HCT116 (cell line): ENCODE results near the gene EBLN1. TPM values are rescaled to one million over a fixed set of nuclear protein-coding genes. Genes with fewer than 3 reads are reported as not detected.
A peak's percentile ranks its signal among the peaks of the same experiment; 100 is the strongest.

ENCODE experiments used
- ATAC-seq: fragments of 200-7000 bp; cut with Tn5 transposase; 2 replicates; pipeline ENCODE4 v1.9.1; 2020; ENCODE audit warnings: mild to moderate bottlenecking, moderate library complexity
- BruUV-seq: library from RNA; stranded (reverse); fragments of 400-500 nt; replicated peaks from 2 replicates; lab custom pipeline; 2021; lab: Mats Ljungman, UMichigan
- CTCF ChIA-PET: fragments of 300-600 bp; sonication (Branson Sonifier 250); formaldehyde crosslinking; loops from one replicate; lab custom pipeline; 2021; ENCODE audit warnings: antibody characterized with exemption; lab: Charles Lee
- POLR2A ChIA-PET: fragments of 300-600, 350-600 bp; sonication (Branson Sonifier 250); formaldehyde crosslinking; loops from one replicate; lab custom pipeline; 2021; ENCODE audit warnings: antibody characterized with exemption; lab: Charles Lee
- RAD21 ChIA-PET, 2 experiments: fragments of 300-600 bp; sonication (Branson Sonifier 250); formaldehyde crosslinking; loops; one replicate each; lab custom pipeline; 2023; ENCODE audit warnings: low total read pairs in 2 of 2; ENCODE audit not compliant: uncharacterized antibody in 2 of 2, unreplicated experiment in 2 of 2, low non-redundant PET in 1 of 2; lab: Charles Lee
- DNase-seq: peaks from one replicate; pipeline ENCODE4 v3.0.0-alpha.2; 2010; ENCODE audit warnings: low read depth, low spot score
- H2AFZ ChIP-seq: fragments of 200-600 bp; shearing (Covaris generic), sonication (generic); 2 replicates; pipeline ENCODE4 v1.6.1; 2017; ENCODE audit warnings: low read depth, mixed run types, mixed read lengths, antibody characterized with exemption, low read length; ENCODE audit not compliant: poor library complexity, severe bottlenecking
- H3K27ac ChIP-seq: 2 replicates; pipeline ENCODE4 v1.5.1; 2012; ENCODE audit warnings: low read depth, low read length
- H3K27me3 ChIP-seq: fragments of 200-600 bp; sonication (generic); 2 replicates; pipeline ENCODE4 v1.6.1; 2016; ENCODE audit warnings: mixed run types, low read length, mixed read lengths; ENCODE audit not compliant: insufficient read depth
- H3K36me3 ChIP-seq, 2 experiments: fragments of 200-500 bp in 1 of 2; fragments of 200-600 bp in 1 of 2; sonication (Bioruptor generic) in 1 of 2; sonication (generic) in 1 of 2; 2 replicates each; pipeline versions ENCODE4 v1.5.1 to v1.6.1; 2014 to 2016; ENCODE audit warnings: low read length in 2 of 2, inconsistent platforms in 1 of 2, mixed read lengths in 1 of 2, mixed run types in 1 of 2; ENCODE audit not compliant: insufficient read depth in 2 of 2, control insufficient read depth in 1 of 2
- H3K4me1 ChIP-seq, 2 experiments: fragments of 200-600 bp in 1 of 2; sonication (generic) in 1 of 2; 2 replicates each; pipeline versions ENCODE4 v1.5.1 to v1.6.1; 2012 to 2017; ENCODE audit warnings: low read length in 2 of 2, inconsistent platforms in 1 of 2, mild to moderate bottlenecking in 1 of 2, mixed read lengths in 1 of 2, mixed run types in 1 of 2, moderate library complexity in 1 of 2; ENCODE audit not compliant: insufficient read depth in 2 of 2, control insufficient read depth in 1 of 2
- H3K4me2 ChIP-seq: fragments of 200-600 bp; sonication (generic); 2 replicates; pipeline ENCODE4 v1.6.1; 2017; ENCODE audit warnings: mixed run types, low read length, mixed read lengths
- H3K4me3 ChIP-seq, 2 experiments: fragments of 200-600 bp in 1 of 2; sonication (generic) in 1 of 2; replicated peaks in 1 of 2; 2 replicates each; pipeline ENCODE4 v1.5.1; 2011 to 2016; ENCODE audit warnings: low read length in 2 of 2, control low read depth in 1 of 2, low read depth in 1 of 2, mild to moderate bottlenecking in 1 of 2, mixed read lengths in 1 of 2, mixed run types in 1 of 2
- H3K79me2 ChIP-seq: fragments of 200-600 bp; sonication (generic); 2 replicates; pipeline ENCODE4 v1.6.1; 2017; ENCODE audit warnings: mild to moderate bottlenecking, mixed run types, low read length, moderate library complexity, mixed read lengths; ENCODE audit not compliant: insufficient read depth
- H3K9ac ChIP-seq: fragments of 200-600 bp; sonication (generic); 2 replicates; pipeline ENCODE4 v1.6.1; 2016; ENCODE audit warnings: low read length, mixed read lengths
- H3K9me2 ChIP-seq: fragments of 200-600 bp; sonication (generic), shearing (Covaris generic); 2 replicates; pipeline ENCODE4 v1.6.1; 2017; ENCODE audit warnings: mixed run types, mild to moderate bottlenecking, moderate library complexity; ENCODE audit not compliant: insufficient read depth
- H3K9me3 ChIP-seq, 2 experiments: fragments of 200-500 bp in 1 of 2; fragments of 200-600 bp in 1 of 2; sonication (Bioruptor generic) in 1 of 2; sonication (generic) in 1 of 2; 2 replicates each; pipeline ENCODE4 v1.6.1; 2014 to 2017; ENCODE audit warnings: low read length in 2 of 2, mixed read lengths in 2 of 2, inconsistent platforms in 1 of 2, low read depth in 1 of 2, mild to moderate bottlenecking in 1 of 2, mixed run types in 1 of 2, moderate library complexity in 1 of 2; ENCODE audit not compliant: control insufficient read depth in 1 of 2, insufficient read depth in 1 of 2
- H4K20me1 ChIP-seq: fragments of 200-600 bp; sonication (generic), shearing (Covaris generic); 2 replicates; pipeline ENCODE4 v1.6.1; 2017; ENCODE audit warnings: mixed run types, mild to moderate bottlenecking, moderate library complexity; ENCODE audit not compliant: insufficient read depth
- EGR1 ChIP-seq: IDR thresholded peaks from 2 replicates; pipeline ENCODE4 v1.6.1; 2012; ENCODE audit warnings: low read depth
- EZH2phosphoT487 ChIP-seq: fragments of 200-600 bp; IDR thresholded peaks from 2 replicates; pipeline ENCODE4 v1.6.1; 2018; ENCODE audit warnings: antibody characterized with exemption, borderline replicate concordance
- MAX ChIP-seq: IDR thresholded peaks from 2 replicates; pipeline ENCODE4 v1.6.1; 2012
- POLR2AphosphoS5 ChIP-seq: IDR thresholded peaks from 2 replicates; pipeline ENCODE4 v1.6.1; 2011; ENCODE audit warnings: mild to moderate bottlenecking, low read depth, low read length, moderate library complexity
- RAD21 ChIP-seq: IDR thresholded peaks from 2 replicates; pipeline ENCODE4 v1.6.1; 2012; ENCODE audit warnings: low read depth, mild to moderate bottlenecking
- TCF7L2 ChIP-seq: IDR thresholded peaks from 2 replicates; pipeline ENCODE4 v1.7.0; 2011; ENCODE audit warnings: borderline replicate concordance, inconsistent platforms; ENCODE audit not compliant: insufficient read depth, insufficient read length; ENCODE audit errors: extremely low read depth
- YY1 ChIP-seq: IDR thresholded peaks from 2 replicates; pipeline ENCODE4 v1.6.1; 2011; ENCODE audit warnings: low read length, low read depth, moderate library complexity, mild to moderate bottlenecking; ENCODE audit not compliant: insufficient replicate concordance; ENCODE audit errors: extremely low read depth
- ZFX ChIP-seq: fragments of 450-650 bp; IDR thresholded peaks from 2 replicates; pipeline ENCODE4 v1.6.1; 2017
- ZNF274 ChIP-seq: fragments of 200-500 bp; sonication (Bioruptor generic); IDR thresholded peaks from 2 replicates; pipeline ENCODE4 v1.6.1; 2014; ENCODE audit warnings: mild to moderate bottlenecking, low read depth, low read length, inconsistent platforms
- intact Hi-C: fragments of 100-400 bp; cut with micrococcal nuclease; formaldehyde crosslinking; loops from 2 replicates; pipeline ENCODE4 v1.10.0; 2022
- total RNA-seq: library from RNA; stranded (reverse); gene quantifications from one replicate; pipeline ENCODE4 v1.2.1, GENCODE V29; 2021; ENCODE audit not compliant: unreplicated experiment
- TF ChIP-seq, protein P1 (sequence below), 3 experiments: fragments of 200-600 bp in 1 of 3; sonication (generic) in 1 of 3; IDR thresholded peaks in 2 of 3; conservative IDR thresholded peaks in 1 of 3; 2 replicates each; pipeline ENCODE4 v1.5.1; 2012 to 2017; ENCODE audit warnings: low read depth in 2 of 3, low read length in 2 of 3, antibody characterized with exemption in 1 of 3, borderline replicate concordance in 1 of 3, control low read depth in 1 of 3, mild to moderate bottlenecking in 1 of 3, mixed read lengths in 1 of 3, mixed run types in 1 of 3, moderate library complexity in 1 of 3; ENCODE audit not compliant: insufficient read depth in 1 of 3

EBLN1 gene
- total RNA-seq, 1 experiment from 2014 or later = not detected

- Histone ChIP-seq H3K9ac (no peak overlapping the region), H3K79me2 (no peaks in the 10 kb centered on the region), H2AFZ (no peak overlapping the region), H3K4me3 (no peak overlapping the region), H3K27me3 (no peaks in the 10 kb centered on the region), H3K9me2 (no peaks in the 10 kb centered on the region), H3K27ac (no peak overlapping the region)
- CTCF ChIA-PET = interaction anchor here (0.6 to 1.4 kb wide), 5 partner anchors 11 to 26 kb away, joined by 3 to 8 read pairs (median 4); no protein-coding TSS in a partner anchor
- ATAC-seq = no peak
- BruUV-seq = no TSS peak
- TF ChIP-seq, protein P1, sequence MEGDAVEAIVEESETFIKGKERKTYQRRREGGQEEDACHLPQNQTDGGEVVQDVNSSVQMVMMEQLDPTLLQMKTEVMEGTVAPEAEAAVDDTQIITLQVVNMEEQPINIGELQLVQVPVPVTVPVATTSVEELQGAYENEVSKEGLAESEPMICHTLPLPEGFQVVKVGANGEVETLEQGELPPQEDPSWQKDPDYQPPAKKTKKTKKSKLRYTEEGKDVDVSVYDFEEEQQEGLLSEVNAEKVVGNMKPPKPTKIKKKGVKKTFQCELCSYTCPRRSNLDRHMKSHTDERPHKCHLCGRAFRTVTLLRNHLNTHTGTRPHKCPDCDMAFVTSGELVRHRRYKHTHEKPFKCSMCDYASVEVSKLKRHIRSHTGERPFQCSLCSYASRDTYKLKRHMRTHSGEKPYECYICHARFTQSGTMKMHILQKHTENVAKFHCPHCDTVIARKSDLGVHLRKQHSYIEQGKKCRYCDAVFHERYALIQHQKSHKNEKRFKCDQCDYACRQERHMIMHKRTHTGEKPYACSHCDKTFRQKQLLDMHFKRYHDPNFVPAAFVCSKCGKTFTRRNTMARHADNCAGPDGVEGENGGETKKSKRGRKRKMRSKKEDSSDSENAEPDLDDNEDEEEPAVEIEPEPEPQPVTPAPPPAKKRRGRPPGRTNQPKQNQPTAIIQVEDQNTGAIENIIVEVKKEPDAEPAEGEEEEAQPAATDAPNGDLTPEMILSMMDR (IDR thresholded peaks at IDR 0.05 in 2 of 3, conservative IDR thresholded peaks at IDR 0.05 in 1 of 3; ENCODE audit: borderline replicate concordance in 1 of 3, insufficient read depth in 1 of 3, low read depth in 2 of 3, low read length in 2 of 3) = peak; percentile 5 to 51 (median 49); a peak in 3 of 6 replicates
- TF ChIP-seq MAX (no peak), RAD21 (peak; percentile 9; the same call in 1 of the 2 replicates), TCF7L2 (no peak)
- TF ChIP-seq, all 23 proteins: peak for 2
- Histone ChIP-seq H3K4me2 (no peak overlapping the region), H3K4me1 (peaks cover 28 to 47% of the 10 kb centered on the region in 2 experiments), H3K36me3 (no peaks in the 10 kb centered on the region), H3K9me3 (no peaks in the 10 kb centered on the region), H4K20me1 (no peaks in the 10 kb centered on the region)
- ChIA-PET RAD21 (no interaction called here), POLR2A (interaction anchor here (1.4 kb wide), 1 partner anchor 15 kb away, joined by 5 read pairs; no protein-coding TSS in a partner anchor)
- DNase-seq = no peak
- intact Hi-C loops = no loop called here
Measured at GRCh38 chr10:22244001-22244400, 26.2 kb upstream of the EBLN1 start.

- DNase-seq = no peak
- Histone ChIP-seq H3K4me2 (no peak overlapping the region), H3K79me2 (no peaks in the 10 kb centered on the region), H3K9ac (no peak overlapping the region), H3K4me1 (peaks cover 27 to 41% of the 10 kb centered on the region in 2 experiments), H3K27ac (no peak overlapping the region), H3K9me2 (no peaks in the 10 kb centered on the region), H3K9me3 (no peaks in the 10 kb centered on the region), H3K4me3 (no peak overlapping the region), H2AFZ (no peak overlapping the region), H4K20me1 (no peaks in the 10 kb centered on the region), H3K36me3 (no peaks in the 10 kb centered on the region), H3K27me3 (no peaks in the 10 kb centered on the region)
- ChIA-PET CTCF (interaction anchor here (0.6 to 1.4 kb wide), 4 partner anchors 11 to 15 kb away, joined by 3 to 8 read pairs (median 4); no protein-coding TSS in a partner anchor), RAD21 (no interaction called here), POLR2A (interaction anchor here (1.4 kb wide), 1 partner anchor 14 kb away, joined by 5 read pairs; no protein-coding TSS in a partner anchor)
- intact Hi-C loops = no loop called here
- ATAC-seq = no peak
- BruUV-seq = no TSS peak
- no peak for TF ChIP-seq ZFX
- TF ChIP-seq EGR1 = no peak
- no peak for TF ChIP-seq TCF7L2
- TF ChIP-seq EZH2phosphoT487 = no peak
- TF ChIP-seq MAX = no peak
- no peak for TF ChIP-seq YY1
- TF ChIP-seq RAD21 = no peak
- TF ChIP-seq POLR2AphosphoS5 = no peak
- no peak for TF ChIP-seq ZNF274
Measured at GRCh38 chr10:22243321-22243720, 25.5 kb upstream of the EBLN1 start.
